DND-41 (cell line): ENCODE measurements around the gene GPR162.
A peak's percentile ranks its signal among the peaks of the same experiment; 100 is the strongest.

ENCODE experiments used
- ATAC-seq: fragments of 200-7000 bp; cut with Tn5 transposase; 3 replicates; pipeline ENCODE4 v1.9.1; 2021; ENCODE audit warnings: low read depth; ENCODE audit not compliant: insufficient read depth
- DNase-seq: peaks from one replicate; pipeline ENCODE4 v3.0.0-alpha.2; 2020
- H2AFZ ChIP-seq: 2 replicates; pipeline ENCODE4 v1.6.0; 2012; ENCODE audit warnings: low read depth, low read length
- H3K27ac ChIP-seq: 2 replicates; pipeline ENCODE4 v1.5.1; 2012; ENCODE audit warnings: low read length, inconsistent platforms
- H3K27me3 ChIP-seq: fragments of 200-600 bp; sonication (generic); 2 replicates; pipeline ENCODE4 v1.6.0; 2012; ENCODE audit warnings: low read length, mild to moderate bottlenecking, inconsistent platforms; ENCODE audit not compliant: insufficient read depth, poor library complexity
- H3K36me3 ChIP-seq: 2 replicates; pipeline ENCODE4 v1.5.1; 2012; ENCODE audit warnings: low read length, inconsistent platforms; ENCODE audit not compliant: insufficient read depth
- H3K4me1 ChIP-seq: 2 replicates; pipeline ENCODE4 v1.5.1; 2012; ENCODE audit warnings: mild to moderate bottlenecking, low read length; ENCODE audit not compliant: insufficient read depth
- H3K4me2 ChIP-seq: 2 replicates; pipeline ENCODE4 v1.6.0; 2012; ENCODE audit warnings: mild to moderate bottlenecking, moderate library complexity, low read length, inconsistent platforms; ENCODE audit not compliant: insufficient read depth
- H3K4me3 ChIP-seq, 2 experiments: fragments of 200-600 bp in 1 of 2; shearing (Covaris generic) in 1 of 2; 2 replicates each; pipeline ENCODE4 v1.5.1; 2012 to 2016; ENCODE audit warnings: inconsistent platforms in 2 of 2, low read length in 2 of 2, mild to moderate bottlenecking in 2 of 2, low read depth in 1 of 2, moderate library complexity in 1 of 2
- H3K79me2 ChIP-seq: 2 replicates; pipeline ENCODE4 v1.6.0; 2012; ENCODE audit warnings: low read length, inconsistent platforms; ENCODE audit not compliant: insufficient read depth
- H3K9ac ChIP-seq: 2 replicates; pipeline ENCODE4 v1.6.0; 2012; ENCODE audit warnings: low read depth, mild to moderate bottlenecking, inconsistent platforms, low read length, moderate library complexity
- H3K9me3 ChIP-seq: 2 replicates; pipeline ENCODE4 v1.5.1; 2012; ENCODE audit warnings: low read length, moderate library complexity, mild to moderate bottlenecking, inconsistent platforms; ENCODE audit not compliant: insufficient read depth, severe bottlenecking
- H4K20me1 ChIP-seq: 2 replicates; pipeline ENCODE4 v1.6.0; 2012; ENCODE audit warnings: low read length; ENCODE audit not compliant: insufficient read depth
- CTCF ChIP-seq: IDR thresholded peaks from 2 replicates; pipeline ENCODE4 v1.5.1; 2012; ENCODE audit warnings: borderline replicate concordance, low read length, moderate library complexity, mild to moderate bottlenecking; ENCODE audit not compliant: poor library complexity, severe bottlenecking; ENCODE audit errors: extremely low read depth
- EZH2 ChIP-seq: IDR thresholded peaks from 3 replicates; pipeline ENCODE4 v1.6.1; 2012; ENCODE audit warnings: borderline replicate concordance, low read depth, mild to moderate bottlenecking, moderate library complexity, low read length, inconsistent platforms; ENCODE audit not compliant: severe bottlenecking

The GPR162 gene

GRCh38 chr12:6824901-6825381 lies 3.3 kb downstream of the GPR162 start:
- Histone ChIP-seq H3K27me3 (peaks cover 87% of the 10 kb centered on the region), H3K27ac (no peak overlapping the region), H3K79me2 (no peaks in the 10 kb centered on the region), H3K9ac (no peak overlapping the region), H4K20me1 (peaks cover 17% of the 10 kb centered on the region), H3K4me1 (peaks cover 31% of the 10 kb centered on the region), H3K36me3 (no peaks in the 10 kb centered on the region), H2AFZ (no peak overlapping the region), H3K4me2 (no peak overlapping the region), H3K4me3 (no peak overlapping the region), H3K9me3 (no peaks in the 10 kb centered on the region)
- DNase-seq (no peak), ATAC-seq (no peak)
- TF ChIP-seq EZH2 (no peak), CTCF (no peak)

- peaks cover 87% of the 10 kb centered on the region for H3K27me3 ChIP-seq
- H3K4me3 ChIP-seq = no peak overlapping the region
- DNase-seq = peak; percentile 70
- no peaks in the 10 kb centered on the region for H3K79me2 ChIP-seq
- peak; percentile 92 for TF ChIP-seq CTCF
- no peak for TF ChIP-seq EZH2
- H3K4me1 ChIP-seq = peaks cover 31% of the 10 kb centered on the region
- H4K20me1 ChIP-seq = peaks cover 17% of the 10 kb centered on the region
- no peaks in the 10 kb centered on the region for H3K36me3 ChIP-seq
- no peak overlapping the region for H3K27ac ChIP-seq
- peak; percentile 70 for ATAC-seq
- H3K4me2 ChIP-seq = no peak overlapping the region
- no peak overlapping the region for H2AFZ ChIP-seq
- no peak overlapping the region for H3K9ac ChIP-seq
- no peaks in the 10 kb centered on the region for H3K9me3 ChIP-seq
Observed at GRCh38 chr12:6825398-6826124, 3.9 kb downstream of the GPR162 start.

- Histone ChIP-seq H4K20me1 (peaks cover 17% of the 10 kb centered on the region), H3K36me3 (no peaks in the 10 kb centered on the region), H2AFZ (no peak overlapping the region), H3K27ac (no peak overlapping the region), H3K9me3 (no peaks in the 10 kb centered on the region), H3K27me3 (peaks cover 89% of the 10 kb centered on the region), H3K9ac (no peak overlapping the region), H3K4me3 (no peak overlapping the region), H3K4me1 (peaks cover 25% of the 10 kb centered on the region), H3K79me2 (no peaks in the 10 kb centered on the region), H3K4me2 (no peak overlapping the region)
- no peak for TF ChIP-seq CTCF
- no peak for TF ChIP-seq EZH2
- DNase-seq (no peak), ATAC-seq (no peak)
Observed at GRCh38 chr12:6826125-6826733, 4.6 kb downstream of the GPR162 start.
